Renal cortical epithelial cell (primary cell): ENCODE measurements around the gene PRLH. TPM values are rescaled to one million over a fixed set of nuclear protein-coding genes. Genes with fewer than 3 reads are reported as not detected.
A peak's percentile ranks its signal among the peaks of the same experiment; 100 is the strongest.
"Not testable (repeated sequence)": the region's sequence is repeated elsewhere in the genome, so short reads cannot be mapped to it uniquely, and the experiment has no call there.

Experiments used
- DNase-seq: peaks from one replicate; pipeline ENCODE4 v3.0.0-alpha.2; 2011; ENCODE audit warnings: low read depth
- total RNA-seq: library from RNA; depleted of rRNA; stranded (reverse); fragments of >200 nt; gene quantifications from 2 replicates; pipeline ENCODE4 v1.2.3, GENCODE V29; 2014

PRLH gene
- total RNA-seq, 1 donor from 2014 or later = not detected

DNA sequence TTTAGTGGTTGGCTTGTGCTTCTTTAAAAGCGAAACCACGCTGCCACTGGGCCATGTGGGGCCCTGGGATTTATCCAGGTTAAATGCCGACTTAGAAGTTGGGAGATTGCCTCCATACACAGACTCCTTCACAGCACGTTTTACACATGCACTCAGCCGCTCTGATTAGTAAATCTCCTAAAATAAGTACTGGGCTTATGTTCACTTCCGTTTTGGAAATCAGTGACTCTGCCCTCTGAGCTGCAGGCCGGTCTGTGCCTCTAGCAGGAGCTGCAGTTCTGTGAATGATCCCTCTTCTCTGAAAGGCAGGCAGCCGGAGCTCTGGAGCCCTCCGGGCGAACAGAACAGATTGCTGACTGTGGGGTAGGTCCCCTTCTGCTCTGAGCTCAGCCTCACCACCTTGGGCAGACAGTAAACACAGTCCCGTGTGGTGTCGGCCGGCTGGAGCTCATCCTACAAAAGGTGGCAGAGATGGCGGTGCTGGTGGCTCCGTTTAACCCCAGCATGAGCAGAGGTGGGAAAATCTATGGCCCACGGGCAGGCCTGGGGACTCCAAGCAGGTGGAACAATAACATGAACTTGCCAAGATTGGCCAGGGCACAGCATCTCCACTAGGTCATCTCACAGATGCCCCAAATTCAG, 34.0 kb downstream of the PRLH start:
- no peak for DNase-seq

DNA sequence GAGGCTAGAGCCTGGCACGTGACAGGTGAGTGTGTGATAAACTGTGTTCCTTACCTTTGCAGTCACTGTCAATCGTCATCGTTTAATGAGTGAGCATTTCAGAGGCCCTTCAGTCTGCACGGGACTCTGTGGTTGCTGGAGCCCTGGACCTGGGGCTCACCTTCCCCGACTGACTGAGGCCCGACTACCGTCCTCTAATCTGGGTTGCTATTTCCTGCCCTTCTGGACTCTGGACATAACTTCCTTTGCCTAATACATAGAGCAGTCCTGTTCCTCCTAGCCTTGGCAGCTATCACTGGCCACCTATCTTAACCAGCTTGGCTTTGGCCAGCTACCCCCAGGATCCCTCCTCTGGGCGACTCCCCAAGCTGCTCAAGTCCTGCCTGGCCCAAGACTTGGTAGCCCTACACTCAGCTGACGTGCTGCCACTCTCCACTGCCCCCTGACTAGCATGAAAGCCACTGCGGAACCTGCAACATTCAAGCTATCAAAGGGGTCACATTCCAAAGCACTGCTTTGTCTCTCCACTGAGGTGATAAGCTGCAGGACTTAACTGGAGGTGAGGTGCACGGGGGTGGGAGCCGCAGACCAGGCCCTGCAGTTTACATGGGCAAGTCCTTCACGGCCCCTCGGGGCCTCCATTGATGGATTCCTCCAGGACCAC, 35.2 kb downstream of the PRLH start:
- DNase-seq = no peak

DNA sequence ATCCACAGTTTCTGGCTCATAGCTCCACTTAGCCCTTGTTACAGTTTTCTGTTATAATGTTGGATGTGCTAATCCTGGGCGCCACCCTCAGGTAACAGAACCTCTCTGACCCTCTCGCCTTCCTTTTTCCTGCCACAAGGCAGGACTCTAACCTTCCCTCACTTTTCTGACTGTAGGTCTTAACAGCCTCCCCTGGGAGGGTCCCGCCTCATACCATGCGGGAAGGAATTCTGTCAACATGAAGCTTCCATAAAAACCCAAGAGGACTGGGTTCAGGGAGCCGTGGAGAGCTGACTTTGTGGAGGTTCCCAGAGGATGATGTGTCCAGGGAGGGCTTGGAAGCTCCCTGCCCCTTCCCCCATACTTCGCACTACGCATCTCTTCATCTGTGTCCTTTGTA, 36.0 kb downstream of the PRLH start:
- no peak for DNase-seq

DNA sequence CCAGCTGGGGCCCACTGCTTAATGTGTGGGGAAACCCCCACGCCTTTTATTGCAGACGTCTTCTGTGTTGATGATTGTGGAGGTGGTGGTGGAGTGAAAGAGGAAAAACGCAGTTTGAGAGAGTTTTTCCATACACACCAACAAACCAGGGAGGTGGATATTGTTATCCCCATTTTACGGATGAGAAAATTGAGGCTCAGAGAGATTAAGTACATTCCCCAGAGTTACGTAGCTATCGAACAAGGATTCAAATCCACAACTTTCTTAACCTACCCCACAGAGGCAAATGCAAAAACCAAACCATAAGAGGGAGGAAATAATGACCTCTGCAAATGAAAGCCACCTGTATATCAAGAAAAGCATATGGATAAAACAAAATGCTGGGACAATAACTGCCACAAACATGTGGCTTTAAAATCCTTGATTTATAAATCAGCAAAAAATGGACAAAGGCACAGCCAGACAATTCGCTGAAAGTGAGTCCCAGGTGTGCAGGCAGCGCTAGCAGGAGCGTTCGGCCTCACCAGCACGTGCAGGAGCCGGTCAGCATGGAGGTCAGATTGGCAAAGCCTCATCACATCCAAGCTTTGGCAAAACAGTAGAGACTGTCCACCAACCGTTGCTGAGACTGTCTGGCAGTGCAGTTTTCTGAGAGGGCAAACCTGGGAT, 36.8 kb downstream of the PRLH start:
- DNase-seq = no peak

DNA sequence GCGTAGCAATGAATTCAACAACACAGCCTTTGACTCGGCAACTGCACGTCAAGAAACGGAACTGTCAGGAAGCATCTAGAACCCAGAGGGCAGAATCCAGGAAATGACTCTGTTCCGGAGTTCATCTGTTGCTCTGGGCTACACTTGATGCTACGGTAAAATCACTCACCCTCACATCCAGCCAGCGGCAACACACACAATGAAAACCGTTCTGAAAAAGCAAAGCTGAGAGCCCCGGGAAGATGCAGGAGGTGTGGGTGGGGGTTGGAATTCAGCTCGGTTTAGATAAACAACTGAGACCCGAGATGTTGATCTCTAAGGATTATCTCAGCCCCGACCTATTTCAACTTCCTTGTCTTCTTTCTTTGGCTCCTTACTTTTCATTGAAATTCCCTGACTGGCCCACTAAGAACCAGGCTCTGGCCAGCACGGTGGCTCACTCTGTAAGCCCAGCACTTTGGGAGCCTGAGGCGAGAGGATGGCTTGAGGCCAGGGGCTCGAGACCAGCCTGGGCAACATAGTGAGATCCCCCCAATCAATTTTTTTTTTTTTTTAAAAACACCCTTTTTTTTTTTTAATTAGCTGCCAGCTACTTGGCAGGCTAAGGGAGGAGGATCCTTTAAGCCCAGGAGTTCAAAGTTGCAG, 37.5 kb downstream of the PRLH start:
- DNase-seq = peak; percentile 41

DNA sequence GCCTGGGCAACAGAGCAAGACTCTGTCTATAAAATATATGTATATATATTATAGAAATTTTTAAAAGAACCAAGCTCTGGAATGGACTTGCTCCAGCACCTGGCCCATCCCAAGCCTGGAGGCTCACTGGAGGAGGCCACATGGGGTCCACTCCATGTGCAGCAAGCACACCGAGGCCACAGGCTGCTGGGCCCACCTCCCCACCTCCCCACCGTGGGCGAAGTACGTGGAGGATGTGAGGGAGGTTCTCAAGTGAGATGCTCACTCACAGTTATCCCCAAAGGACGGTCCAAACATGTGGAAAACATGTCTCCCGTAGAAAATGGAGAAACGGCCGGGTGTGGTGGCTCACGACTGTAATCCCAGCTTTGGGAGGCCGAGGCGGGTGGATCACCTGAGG, 38.0 kb downstream of the PRLH start:
- DNase-seq = no peak

DNA sequence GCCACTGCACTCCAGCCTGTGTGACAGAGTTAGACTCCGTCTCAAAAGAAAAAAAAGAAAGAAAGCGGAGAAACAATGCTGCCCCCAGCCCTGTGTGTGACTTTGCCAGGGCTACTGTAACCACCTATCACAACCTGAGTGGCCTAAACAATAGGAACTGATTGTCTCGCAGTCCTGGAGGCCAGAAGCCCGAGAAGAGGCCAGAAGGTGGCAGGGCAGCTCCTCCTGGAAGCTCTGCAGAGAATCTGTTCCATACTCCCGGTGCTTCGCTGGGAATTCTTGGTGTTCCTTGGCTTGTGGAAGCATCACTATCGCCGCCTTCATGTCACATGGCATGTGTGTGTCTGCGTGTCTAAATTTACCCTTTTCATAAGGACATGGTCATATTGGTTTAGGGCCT, 38.6 kb downstream of the PRLH start:
- DNase-seq = no peak

DNA sequence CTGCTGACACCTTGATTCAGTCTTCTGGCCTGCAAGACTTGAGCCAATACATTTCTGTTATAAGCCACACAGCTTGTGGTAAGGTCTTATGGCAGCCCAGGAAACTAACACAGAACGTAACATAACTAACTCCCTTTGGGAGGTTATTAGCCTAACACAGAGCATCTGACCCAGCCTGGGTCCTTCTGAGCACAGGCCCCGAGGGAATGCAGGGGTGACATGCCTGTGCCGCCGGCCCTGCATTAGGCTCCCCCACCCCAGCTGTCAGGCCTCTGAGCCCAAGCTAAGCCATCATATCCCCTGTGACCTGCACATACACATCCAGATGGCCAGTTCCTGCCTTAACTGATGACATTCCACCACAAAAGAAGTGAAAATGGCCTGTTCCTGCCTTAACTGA, 40.1 kb downstream of the PRLH start:
- DNase-seq = not testable (repeated sequence)

DNA sequence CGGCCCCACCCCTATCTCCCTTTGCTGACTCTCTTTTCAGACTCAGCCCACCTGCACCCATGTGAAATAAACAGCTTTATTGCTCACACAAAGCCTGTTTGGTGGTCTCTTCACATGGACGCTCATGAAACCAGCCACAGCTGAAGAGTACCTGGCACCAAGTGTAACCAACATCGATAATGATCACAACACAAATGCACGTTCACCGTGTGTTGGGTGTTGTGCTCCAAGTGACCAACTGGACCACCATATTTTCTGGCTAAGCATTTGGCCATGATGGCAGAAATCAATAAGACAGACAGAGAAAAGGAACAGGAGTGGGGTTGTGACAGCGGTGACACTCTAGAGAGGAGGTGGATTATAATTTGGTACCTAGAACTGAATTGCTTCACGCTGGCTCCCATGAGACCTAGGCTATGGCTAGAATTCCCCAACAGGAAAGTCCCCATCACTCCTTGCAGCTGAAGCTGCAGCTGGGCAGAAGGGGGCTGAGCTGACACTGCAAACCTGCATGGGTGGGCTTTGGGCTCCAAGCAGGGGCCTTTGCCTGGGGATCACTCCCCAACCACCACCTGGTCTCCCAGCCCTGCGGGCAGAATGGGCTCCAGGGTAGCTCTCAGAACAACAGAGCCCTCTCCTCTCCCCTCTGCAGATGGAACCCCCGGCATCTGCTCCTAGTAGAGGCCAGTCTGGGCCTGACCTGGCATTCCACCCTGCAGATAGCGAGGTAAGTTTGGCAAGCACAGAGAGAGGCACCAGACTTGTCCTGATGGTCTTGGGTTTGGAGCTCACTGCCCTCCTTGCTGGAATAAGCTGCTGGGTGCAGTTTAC, 46.4 kb downstream of the PRLH start:
- no peak for DNase-seq

DNA sequence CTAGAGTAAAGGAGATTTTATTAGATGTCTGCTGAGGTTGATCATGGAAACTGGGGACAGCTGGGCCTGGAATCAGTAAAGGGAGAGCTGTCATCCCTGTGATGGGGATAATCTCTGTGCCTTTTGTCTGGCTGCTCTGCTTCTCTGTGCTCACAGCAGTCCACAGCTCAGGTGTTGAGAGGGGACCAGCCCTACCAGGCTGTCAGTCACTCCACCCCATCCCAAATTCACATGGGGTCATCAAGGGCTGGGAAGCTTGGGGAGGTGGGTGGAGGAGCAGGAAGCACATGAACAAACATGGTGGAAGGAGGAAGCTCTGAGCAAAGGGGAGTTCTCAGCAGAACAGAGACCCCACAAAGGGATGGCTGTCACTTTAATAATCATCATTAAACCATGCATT, 47.3 kb downstream of the PRLH start:
- no peak for DNase-seq

DNA sequence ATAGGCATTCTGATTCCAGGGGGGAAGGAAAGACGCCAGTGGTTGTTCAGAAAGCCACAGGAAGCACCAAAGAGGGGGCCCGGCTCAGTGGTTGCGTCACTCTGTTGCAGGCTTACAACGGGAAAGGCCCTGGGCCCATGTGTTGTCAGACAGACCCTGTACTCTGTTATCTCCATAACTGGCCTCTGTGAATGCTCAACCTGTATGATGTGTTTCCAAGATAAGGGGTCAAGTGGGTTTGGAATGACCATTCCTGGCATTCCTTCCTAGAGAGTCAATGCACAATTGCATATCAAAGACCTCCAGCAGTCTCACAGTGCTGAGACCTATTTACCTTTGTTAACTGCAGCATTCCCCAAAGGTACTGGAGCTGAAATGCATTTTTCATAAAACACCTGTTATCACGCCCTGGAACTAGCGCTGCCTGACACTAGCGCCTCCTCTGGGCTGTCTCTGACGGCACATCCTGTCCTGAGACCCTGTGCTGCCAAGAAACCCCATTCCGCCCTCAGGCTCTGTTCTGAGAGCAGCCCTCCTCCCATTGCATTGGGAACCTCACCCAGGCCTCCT, 47.9 kb downstream of the PRLH start:
- peak; percentile 76 for DNase-seq

DNA sequence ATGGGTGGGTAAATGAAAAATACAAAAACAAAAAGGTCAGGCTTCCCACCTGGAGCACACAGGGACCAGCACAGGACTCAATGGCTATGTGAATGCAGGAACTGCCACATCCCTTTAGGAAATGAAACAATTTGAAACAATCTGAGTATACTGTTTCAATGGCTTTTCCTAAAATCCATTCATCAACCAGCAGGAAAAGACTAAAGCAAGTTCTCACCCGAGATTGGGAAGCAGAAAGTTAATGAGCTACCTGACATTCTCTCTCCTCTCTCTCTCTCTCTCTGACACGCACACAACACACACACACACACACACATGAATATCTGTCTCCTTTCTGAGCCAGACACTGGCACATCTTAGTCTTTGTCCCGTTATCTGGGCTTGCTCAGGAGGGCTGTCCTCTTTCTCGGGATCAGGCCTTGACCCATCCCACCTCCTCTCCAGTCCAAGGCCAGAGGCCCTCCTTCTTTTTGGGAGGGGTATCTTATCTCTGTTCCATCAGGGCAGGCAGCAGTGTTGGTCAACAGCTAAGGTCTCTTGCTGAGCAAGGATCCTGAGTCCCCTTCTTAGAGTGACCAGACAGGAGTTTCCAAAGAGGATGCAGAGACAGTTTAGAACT, 49.4 kb downstream of the PRLH start:
- DNase-seq = no peak

DNA sequence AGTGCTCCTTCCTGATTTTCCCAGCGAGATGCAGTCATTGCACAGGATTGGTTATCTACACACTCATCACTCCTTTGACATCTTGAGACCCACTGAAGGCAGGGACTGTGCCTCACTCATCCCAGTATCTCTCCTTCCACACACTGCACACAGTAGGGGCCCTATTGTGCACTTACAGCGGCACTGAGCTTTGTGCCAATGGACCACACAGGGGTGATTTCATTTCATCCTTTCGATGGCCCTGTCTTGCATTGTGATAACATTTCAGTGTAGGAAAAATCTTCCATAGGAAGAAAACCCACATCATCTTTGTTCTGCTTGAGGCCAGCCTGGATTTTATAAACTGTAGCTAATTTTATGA, 50.0 kb downstream of the PRLH start:
- DNase-seq = no peak

Other genes with a start within 250 kb of the PRLH start
- gene COL6A3, start 152.4 kb upstream of the PRLH start, total RNA-seq = 2.5 and 3.6 TPM in 2 replicates
- 17.7 and 24.6 TPM in 2 replicates for gene MLPH, start 79.3 kb upstream of the PRLH start, total RNA-seq
- 9.9 and 11.9 TPM in 2 replicates for gene RAB17, start 24.2 kb downstream of the PRLH start, total RNA-seq
- gene LRRFIP1, start 61.0 kb downstream of the PRLH start, total RNA-seq = 72.6 and 156 TPM in 2 replicates
- 0.30 and 0.35 TPM in 2 replicates for gene RBM44, start 232.2 kb downstream of the PRLH start, total RNA-seq